Gastrocnemius medialis (tissue), 4 donors: ENCODE measurements around the gene DISP3.

Source experiments
- CTCF ChIP-seq, 5 experiments: fragments of 450-650 bp in 3 of 5; fragments of 200-600 bp in 2 of 5; sonication (generic) in 2 of 5; IDR thresholded peaks in 4 of 5; conservative IDR thresholded peaks in 1 of 5; 1 replicate in 4 of 5; 2 replicates in 1 of 5; pipeline ENCODE4 v1.5.1; 2016 to 2019; ENCODE audit warnings: antibody characterized with exemption in 5 of 5, mild to moderate bottlenecking in 3 of 5, moderate library complexity in 3 of 5
- POLR2A ChIP-seq, 2 donors: fragments of 450-650 bp; IDR thresholded peaks; one replicate each; pipeline ENCODE4 v1.6.1; 2017; ENCODE audit warnings: antibody characterized with exemption in 2 of 2, mild to moderate bottlenecking in 2 of 2, moderate library complexity in 2 of 2

- TF ChIP-seq POLR2A (IDR thresholded peaks at IDR 0.05) (no peak), CTCF (IDR thresholded peaks at IDR 0.05 in 4 of 5, conservative IDR thresholded peaks at IDR 0.05 in 1 of 5) (no peak)
Measured at GRCh38 chr1:11528611-11529261, 49.8 kb downstream of the DISP3 start.
